Naive thymus-derived CD8-positive, alpha-beta T cell (primary cell): ENCODE data around the gene ADAMTS17. TPM values are rescaled to one million over a fixed set of nuclear protein-coding genes. Genes with fewer than 3 reads are reported as not detected.
A peak's percentile ranks its signal among the peaks of the same experiment; 100 is the strongest.

Experiments used
- ATAC-seq, 2 donors: fragments of 150-1000 bp; cut with Tn5 transposase in 1 of 2; sonication (Bioruptor Pico), chemical (Tn5 transposase) in 1 of 2; 1 replicate in 1 of 2; 2 replicates in 1 of 2; pipeline ENCODE4 v1.10.0; 2021; ENCODE audit warnings: mild to moderate bottlenecking in 2 of 2, moderate library complexity in 2 of 2
- POLR2A ChIA-PET: fragments of 350-600 bp; sonication (Branson Sonifier 250); formaldehyde crosslinking; loops from one replicate; lab custom pipeline; 2021; ENCODE audit warnings: antibody characterized with exemption; lab: Charles Lee
- DNase-seq, 10 donors: peaks; one replicate each; pipeline versions ENCODE4 v3.0.0 to v3.0.0-alpha.2; 2020 to 2022
- H3K27ac Mint-ChIP-seq, 10 donors: one replicate each; pipeline ENCODE4 v1.8.0; 2020 to 2022; ENCODE audit warnings: mild to moderate bottlenecking in 10 of 10, mixed read lengths in 10 of 10, moderate library complexity in 4 of 10, inconsistent platforms in 1 of 10
- H3K27me3 Mint-ChIP-seq, 5 donors: one replicate each; pipeline ENCODE4 v1.8.0; 2021 to 2022; ENCODE audit warnings: mixed read lengths in 5 of 5
- H3K36me3 Mint-ChIP-seq, 3 donors: one replicate each; pipeline ENCODE4 v1.8.0; 2020 to 2022; ENCODE audit warnings: mixed read lengths in 3 of 3, mild to moderate bottlenecking in 2 of 3, inconsistent platforms in 1 of 3
- H3K4me1 Mint-ChIP-seq, 4 donors: one replicate each; pipeline ENCODE4 v1.8.0; 2021 to 2022; ENCODE audit warnings: mixed read lengths in 4 of 4
- H3K4me3 Mint-ChIP-seq, 10 donors: one replicate each; pipeline ENCODE4 v1.8.0; 2020 to 2022; ENCODE audit warnings: mild to moderate bottlenecking in 10 of 10, mixed read lengths in 10 of 10, moderate library complexity in 6 of 10, inconsistent platforms in 1 of 10
- H3K9me3 Mint-ChIP-seq, 9 donors: one replicate each; pipeline ENCODE4 v1.8.0; 2020 to 2022; ENCODE audit warnings: mixed read lengths in 9 of 9, mild to moderate bottlenecking in 3 of 9, inconsistent platforms in 1 of 9, moderate library complexity in 1 of 9
- polyA plus RNA-seq, 3 donors: library from polyadenylated mRNA; unstranded; fragments of 300-500 nt; fragmentation: Illumina TruSeq; gene quantifications; one replicate each; pipeline ENCODE4 v1.2.3, GENCODE V29; 2021
- total RNA-seq, 8 experiments: library from RNA in 2 of 8; stranded (reverse) in 2 of 8; gene quantifications; one replicate each; pipeline ENCODE4 v1.2.3 and lab custom pipeline; 2021 to 2026

ADAMTS17 gene
- total and polyA plus RNA-seq, 5 experiments from 2014 or later: 0.20 to 4.6 (median 1.8) TPM

DNA sequence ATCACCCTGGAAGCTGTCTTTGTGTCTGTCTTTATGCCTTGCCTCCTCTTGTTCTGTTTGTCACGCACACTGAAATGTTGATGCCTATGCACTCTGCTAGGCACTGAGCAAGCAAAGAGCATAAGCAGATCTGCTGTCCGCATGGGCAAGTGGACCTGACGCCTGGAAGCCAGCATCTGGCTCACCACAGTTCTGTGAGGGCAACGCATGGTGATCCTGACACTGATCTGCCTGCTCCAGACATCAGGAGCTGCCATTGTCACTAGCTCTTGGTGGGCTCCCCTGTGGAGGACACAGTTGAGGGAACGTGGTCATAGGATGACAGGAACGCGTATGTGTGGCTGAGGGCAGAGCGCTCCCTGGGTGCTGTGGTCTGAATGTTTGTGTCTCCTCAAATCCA, 234.6 kb downstream of the ADAMTS17 start:
- POLR2A ChIA-PET: no interaction called here
- H3K4me3 Mint-ChIP-seq: no peak overlapping the region
- peak overlapping the region in 1 of 10 donors; percentile 1 for H3K27ac Mint-ChIP-seq
- H3K36me3 Mint-ChIP-seq: no peaks in the 10 kb centered on the region
- no peak for DNase-seq
- no peak for ATAC-seq
- peaks cover 11 to 32% (median 22%) of the 10 kb centered on the region in 4 donors for H3K4me1 Mint-ChIP-seq
- H3K27me3 Mint-ChIP-seq: no peaks in the 10 kb centered on the region
- H3K9me3 Mint-ChIP-seq: no peaks in the 10 kb centered on the region

DNA sequence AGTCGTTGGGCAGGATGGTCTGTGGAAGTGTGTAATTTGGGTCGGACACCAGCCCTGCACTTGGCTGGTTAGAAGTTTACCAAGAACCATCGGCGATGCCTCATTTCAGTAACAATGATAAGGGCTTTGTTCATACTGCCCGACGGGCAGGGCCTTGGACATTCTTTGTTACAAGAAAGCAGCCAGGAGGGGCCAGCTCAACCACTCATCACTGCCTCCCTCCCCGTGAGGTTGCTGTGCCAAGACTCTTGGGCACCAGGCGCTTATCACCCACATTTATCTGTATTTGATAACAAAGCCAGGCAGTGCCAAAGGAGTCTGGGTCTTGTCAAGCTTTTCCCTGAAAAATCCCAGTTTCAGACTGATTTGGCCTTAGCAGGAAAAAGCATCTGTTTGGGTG, 235.0 kb downstream of the ADAMTS17 start:
- no peak for DNase-seq
- H3K4me1 Mint-ChIP-seq: peaks cover 9 to 29% (median 18%) of the 10 kb centered on the region in 4 donors
- POLR2A ChIA-PET: no interaction called here
- no peak overlapping the region for H3K4me3 Mint-ChIP-seq
- no peak for ATAC-seq
- H3K36me3 Mint-ChIP-seq: no peaks in the 10 kb centered on the region
- H3K27me3 Mint-ChIP-seq: no peaks in the 10 kb centered on the region
- no peak overlapping the region for H3K27ac Mint-ChIP-seq
- H3K9me3 Mint-ChIP-seq: no peaks in the 10 kb centered on the region

DNA sequence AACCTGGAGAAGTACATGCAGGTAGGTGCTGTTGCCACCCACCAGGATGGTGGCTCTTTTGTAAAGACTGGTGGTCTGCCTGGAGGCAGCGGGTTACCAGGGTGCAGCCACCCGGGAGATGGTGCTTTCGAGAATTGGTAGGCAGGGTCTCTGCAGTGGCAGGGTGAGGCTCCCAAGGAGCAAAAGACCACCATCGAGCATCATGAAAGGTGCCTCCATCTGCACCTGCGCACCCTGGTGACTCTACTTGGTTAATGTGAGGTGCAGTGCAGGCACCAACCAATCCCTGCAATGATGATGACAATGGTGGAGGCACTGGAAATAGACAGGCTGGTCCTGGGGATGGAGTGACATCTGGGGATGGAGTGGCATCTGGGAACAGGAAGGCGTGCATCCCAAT, 236.7 kb downstream of the ADAMTS17 start:
- Mint-ChIP-seq H3K27me3 (no peaks in the 10 kb centered on the region), H3K9me3 (no peaks in the 10 kb centered on the region), H3K27ac (no peak overlapping the region), H3K4me3 (no peak overlapping the region), H3K36me3 (no peaks in the 10 kb centered on the region), H3K4me1 (peaks cover 0 to 14% (median 8%) of the 10 kb centered on the region in 4 donors)
- POLR2A ChIA-PET: no interaction called here
- no peak for DNase-seq
- ATAC-seq: no peak

DNA sequence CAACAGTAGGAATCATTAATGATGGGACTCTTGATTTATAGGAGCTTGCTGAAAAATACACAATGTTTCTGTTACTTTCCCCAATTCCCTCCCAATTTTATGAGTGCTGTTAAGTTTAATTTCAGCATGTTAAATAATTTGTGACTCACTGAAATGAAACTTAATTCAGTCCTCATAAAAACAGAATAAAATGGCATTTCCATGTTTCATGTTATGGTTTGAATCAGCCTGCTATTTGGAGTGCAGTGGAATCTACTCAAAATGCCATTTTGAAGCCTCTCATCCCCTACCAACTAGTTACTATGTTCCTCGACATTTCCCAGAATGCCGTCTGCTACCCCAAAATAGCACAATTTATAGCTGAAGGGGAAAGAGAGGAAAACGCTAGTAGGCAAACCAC, 237.5 kb downstream of the ADAMTS17 start:
- Mint-ChIP-seq H3K27ac (no peak overlapping the region), H3K27me3 (no peaks in the 10 kb centered on the region), H3K9me3 (no peaks in the 10 kb centered on the region), H3K4me1 (peaks cover 0 to 7% (median 5%) of the 10 kb centered on the region in 4 donors), H3K36me3 (no peaks in the 10 kb centered on the region), H3K4me3 (no peak overlapping the region)
- DNase-seq (no peak), ATAC-seq (no peak)
- POLR2A ChIA-PET: interaction anchor here (0.6 kb wide), 1 partner anchor 22 kb away, joined by 3 read pairs; no protein-coding TSS in a partner anchor

DNA sequence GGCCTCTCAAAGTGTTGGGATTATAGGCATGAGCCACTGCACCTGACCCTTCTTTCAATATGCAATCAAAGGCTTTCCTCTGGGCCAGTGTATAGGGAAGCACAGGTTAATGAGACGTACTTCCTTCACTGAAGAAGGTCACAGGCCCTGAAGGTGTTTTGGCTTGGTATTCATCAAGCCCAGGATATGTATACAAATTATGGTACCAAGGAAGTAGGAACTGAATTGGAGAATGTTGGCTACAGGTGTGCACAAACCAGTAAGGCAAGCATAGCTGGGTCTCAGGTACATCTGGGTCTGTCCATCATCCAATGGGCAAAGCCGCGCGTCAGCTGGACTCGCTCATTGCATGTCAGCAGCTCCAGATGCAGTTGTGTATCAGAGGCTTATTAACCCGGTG, 237.9 kb downstream of the ADAMTS17 start:
- H3K4me1 Mint-ChIP-seq: peaks cover 0 to 3% (median under 1%) of the 10 kb centered on the region in 4 donors
- no peaks in the 10 kb centered on the region for H3K36me3 Mint-ChIP-seq
- H3K4me3 Mint-ChIP-seq: no peak overlapping the region
- no peak for ATAC-seq
- no peak overlapping the region for H3K27ac Mint-ChIP-seq
- POLR2A ChIA-PET: interaction anchor here (0.6 kb wide), 1 partner anchor 22 kb away, joined by 3 read pairs; no protein-coding TSS in a partner anchor
- no peak for DNase-seq
- H3K9me3 Mint-ChIP-seq: no peaks in the 10 kb centered on the region
- H3K27me3 Mint-ChIP-seq: no peaks in the 10 kb centered on the region

DNA sequence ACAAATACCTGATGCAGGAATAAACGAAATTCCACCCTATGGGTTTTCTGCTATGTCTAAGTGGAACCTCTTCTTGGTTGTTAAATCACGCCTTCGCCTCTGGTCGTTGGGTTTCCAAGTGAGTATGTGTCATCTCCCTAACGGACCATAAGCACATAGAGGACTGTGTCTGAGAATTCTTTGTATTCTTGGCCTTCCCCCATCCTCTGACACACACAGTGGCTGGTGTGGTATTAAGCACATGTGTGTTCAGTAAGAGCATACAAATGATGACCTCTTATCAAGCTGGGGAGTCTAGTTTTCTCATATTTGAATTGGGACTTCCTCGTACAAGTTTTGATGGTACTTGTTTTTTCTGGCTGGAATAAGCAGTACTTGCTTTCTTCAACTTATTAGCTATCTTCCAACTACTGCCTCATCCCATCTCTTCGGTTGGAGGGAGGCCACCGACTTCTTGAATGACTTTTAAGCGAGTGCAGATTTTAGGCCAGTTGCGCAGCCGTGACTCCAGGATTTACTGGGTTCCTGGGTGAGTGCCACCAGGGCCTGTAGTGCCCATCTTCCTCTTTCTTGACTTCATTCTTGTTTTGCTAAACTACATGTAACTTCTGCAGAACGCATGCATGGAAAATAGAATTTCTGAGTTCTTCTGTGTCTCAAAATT, 240.2 kb downstream of the ADAMTS17 start:
- H3K4me3 Mint-ChIP-seq: no peak overlapping the region
- H3K36me3 Mint-ChIP-seq: no peaks in the 10 kb centered on the region
- no peak overlapping the region for H3K27ac Mint-ChIP-seq
- no peaks in the 10 kb centered on the region for H3K27me3 Mint-ChIP-seq
- ATAC-seq (no peak), DNase-seq (no peak)
- H3K4me1 Mint-ChIP-seq: no peaks in the 10 kb centered on the region
- POLR2A ChIA-PET: no interaction called here
- H3K9me3 Mint-ChIP-seq: no peaks in the 10 kb centered on the region

DNA sequence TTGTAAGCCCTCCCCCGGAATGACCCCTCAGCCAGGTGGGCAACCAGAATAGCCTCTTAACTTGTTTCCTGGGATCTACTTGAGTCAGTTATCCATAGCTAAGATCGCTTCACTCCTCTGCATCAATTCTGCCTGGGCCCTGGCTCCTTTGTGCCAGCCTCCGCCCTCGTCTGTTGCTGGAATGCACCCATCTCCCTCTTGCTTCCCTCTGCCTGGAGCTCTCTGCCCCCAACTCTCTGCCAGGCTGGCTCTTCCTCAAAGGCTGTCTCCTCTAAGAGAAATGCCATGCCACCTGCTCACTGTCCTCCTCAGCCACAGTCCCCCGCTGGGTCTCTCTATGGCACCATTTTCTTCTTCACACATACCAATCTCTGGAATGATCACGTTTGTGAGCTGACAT, 240.8 kb downstream of the ADAMTS17 start:
- POLR2A ChIA-PET: no interaction called here
- Mint-ChIP-seq H3K27me3 (no peaks in the 10 kb centered on the region), H3K4me1 (no peaks in the 10 kb centered on the region), H3K9me3 (no peaks in the 10 kb centered on the region), H3K4me3 (no peak overlapping the region), H3K27ac (peak overlapping the region in 1 of 10 donors; percentile 48), H3K36me3 (no peaks in the 10 kb centered on the region)
- DNase-seq: no peak
- no peak for ATAC-seq

DNA sequence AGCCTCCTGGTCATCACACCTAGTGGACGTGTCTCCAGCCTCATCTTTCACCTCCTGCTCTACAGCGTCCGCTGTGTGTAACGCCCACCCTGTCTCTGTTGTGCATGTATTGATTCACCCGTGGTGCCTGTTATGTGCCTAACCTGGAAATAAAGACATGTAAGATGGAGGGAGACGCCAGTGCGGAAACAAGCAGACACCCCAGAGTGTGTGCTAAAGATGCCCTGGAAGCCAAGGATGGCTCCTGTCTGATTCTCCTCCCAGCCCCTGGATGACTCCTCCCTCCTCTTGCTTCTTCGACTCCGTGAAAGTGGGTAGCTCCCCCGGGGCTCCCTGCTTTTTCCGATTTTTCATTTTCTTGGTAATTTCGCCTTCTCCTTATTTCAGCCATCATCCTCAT, 241.8 kb downstream of the ADAMTS17 start:
- no peaks in the 10 kb centered on the region for H3K36me3 Mint-ChIP-seq
- no peak for DNase-seq
- POLR2A ChIA-PET: no interaction called here
- no peaks in the 10 kb centered on the region for H3K4me1 Mint-ChIP-seq
- no peaks in the 10 kb centered on the region for H3K9me3 Mint-ChIP-seq
- H3K4me3 Mint-ChIP-seq: no peak overlapping the region
- no peak for ATAC-seq
- H3K27me3 Mint-ChIP-seq: no peaks in the 10 kb centered on the region
- H3K27ac Mint-ChIP-seq: peak overlapping the region in 1 of 10 donors; percentile 40

DNA sequence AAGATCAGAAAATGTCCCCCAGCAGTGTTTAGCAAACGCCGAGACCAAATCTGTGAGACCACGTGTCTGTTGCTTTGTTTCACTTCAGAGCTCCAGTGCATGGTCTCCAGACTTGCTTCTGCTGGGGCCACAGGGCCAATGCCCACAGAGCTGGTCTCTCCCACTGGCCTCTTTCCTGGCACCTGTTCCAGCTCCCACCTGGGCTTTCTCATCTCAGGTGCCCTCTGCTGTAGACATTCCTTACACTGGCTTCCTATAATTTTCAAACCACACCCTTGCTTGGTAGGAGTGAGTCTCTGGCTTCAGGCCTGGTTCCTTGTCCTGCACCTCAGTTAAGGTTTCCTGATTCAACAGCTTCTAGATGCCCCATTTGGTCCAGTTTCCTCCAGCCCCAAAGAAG, 243.1 kb downstream of the ADAMTS17 start:
- Mint-ChIP-seq H3K9me3 (no peaks in the 10 kb centered on the region), H3K36me3 (no peaks in the 10 kb centered on the region), H3K27me3 (no peaks in the 10 kb centered on the region), H3K4me1 (no peaks in the 10 kb centered on the region), H3K4me3 (no peak overlapping the region), H3K27ac (peak overlapping the region in 1 of 10 donors; percentile 20)
- DNase-seq (no peak), ATAC-seq (no peak)
- POLR2A ChIA-PET: no interaction called here

DNA sequence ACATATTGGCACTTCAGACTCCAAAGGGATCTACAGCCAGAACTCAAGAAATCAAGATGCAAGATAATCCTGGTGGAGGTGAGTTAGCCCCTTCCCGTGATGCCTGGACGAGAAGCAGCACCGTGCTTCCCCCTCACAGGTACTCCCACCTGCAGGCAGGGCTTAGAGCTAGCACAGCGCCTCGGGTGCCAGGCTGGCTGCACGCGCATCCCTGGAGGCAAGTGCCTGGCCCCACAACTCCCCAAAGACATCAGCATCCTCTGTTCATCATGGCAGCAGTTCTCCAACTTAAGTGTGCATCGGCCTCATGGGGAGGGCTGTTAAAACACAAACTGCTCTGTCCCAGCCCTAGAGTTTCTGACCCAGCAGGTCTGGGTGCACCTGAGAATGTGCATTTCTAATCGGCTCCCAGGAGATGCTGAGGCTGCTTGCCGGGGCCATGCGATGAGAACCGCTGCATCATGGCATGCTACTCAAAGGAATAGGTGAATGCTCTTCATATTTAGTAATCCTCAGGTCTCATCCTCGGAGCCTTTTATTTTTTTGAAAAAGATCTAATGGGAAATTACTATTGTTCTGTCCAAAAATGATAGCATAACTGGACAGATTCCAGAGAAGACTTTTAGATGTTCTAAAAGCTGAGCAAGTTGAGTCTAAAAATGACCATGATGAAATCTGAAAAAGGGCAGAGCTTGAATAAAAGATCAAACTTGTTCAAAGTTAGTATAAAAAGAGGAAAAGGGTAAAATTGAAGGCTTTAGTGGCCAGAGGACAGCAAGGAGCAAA, 244.2 kb downstream of the ADAMTS17 start:
- H3K9me3 Mint-ChIP-seq: no peaks in the 10 kb centered on the region
- H3K36me3 Mint-ChIP-seq: no peaks in the 10 kb centered on the region
- H3K4me3 Mint-ChIP-seq: no peak overlapping the region
- no peak for ATAC-seq
- no peaks in the 10 kb centered on the region for H3K4me1 Mint-ChIP-seq
- POLR2A ChIA-PET: no interaction called here
- no peaks in the 10 kb centered on the region for H3K27me3 Mint-ChIP-seq
- no peak overlapping the region for H3K27ac Mint-ChIP-seq
- no peak for DNase-seq

DNA sequence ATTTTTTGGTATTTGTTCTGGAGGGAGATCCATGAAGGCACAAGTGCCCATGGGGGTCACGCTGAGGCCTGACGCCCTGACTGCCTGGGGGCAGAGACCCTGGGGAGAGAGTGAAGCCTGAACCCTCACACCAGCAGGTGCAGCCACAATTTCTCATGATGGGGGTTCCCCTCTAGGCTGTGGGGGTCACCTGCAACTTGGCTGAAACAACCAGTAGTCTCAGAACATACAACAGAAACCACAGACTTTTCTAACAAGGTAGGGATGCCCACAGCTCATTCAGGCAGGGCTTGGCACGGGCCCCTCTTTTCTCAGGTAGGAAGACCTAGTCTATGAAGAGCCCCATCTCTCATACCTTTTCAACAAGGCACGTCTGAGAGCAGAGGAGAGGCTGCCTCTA, 245.1 kb downstream of the ADAMTS17 start:
- DNase-seq (no peak), ATAC-seq (no peak)
- Mint-ChIP-seq H3K27me3 (no peaks in the 10 kb centered on the region), H3K9me3 (no peaks in the 10 kb centered on the region), H3K4me1 (no peaks in the 10 kb centered on the region), H3K4me3 (no peak overlapping the region), H3K36me3 (no peaks in the 10 kb centered on the region), H3K27ac (no peak overlapping the region)
- POLR2A ChIA-PET: no interaction called here

DNA sequence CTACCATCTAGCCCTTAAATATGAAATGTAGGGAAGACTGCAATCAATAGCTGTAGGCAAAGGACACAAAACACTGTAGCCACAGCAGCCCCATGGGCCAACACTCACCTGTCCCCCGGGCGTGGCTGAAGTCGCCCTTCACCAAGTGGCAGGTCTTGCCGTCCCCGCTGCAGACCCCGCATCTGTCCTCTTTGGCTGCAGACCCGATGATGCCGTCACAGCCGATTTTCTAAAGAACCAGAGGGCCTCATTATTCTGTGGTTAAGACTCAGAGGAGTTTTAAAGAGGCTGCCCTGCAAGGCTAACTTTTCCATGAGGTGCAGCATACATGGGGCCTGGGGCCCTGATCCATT, 245.6 kb downstream of the ADAMTS17 start:
- H3K27me3 Mint-ChIP-seq: no peaks in the 10 kb centered on the region
- no peak overlapping the region for H3K27ac Mint-ChIP-seq
- ATAC-seq (no peak), DNase-seq (no peak)
- POLR2A ChIA-PET: no interaction called here
- H3K36me3 Mint-ChIP-seq: no peaks in the 10 kb centered on the region
- H3K4me3 Mint-ChIP-seq: no peak overlapping the region
- H3K4me1 Mint-ChIP-seq: no peaks in the 10 kb centered on the region
- H3K9me3 Mint-ChIP-seq: no peaks in the 10 kb centered on the region

DNA sequence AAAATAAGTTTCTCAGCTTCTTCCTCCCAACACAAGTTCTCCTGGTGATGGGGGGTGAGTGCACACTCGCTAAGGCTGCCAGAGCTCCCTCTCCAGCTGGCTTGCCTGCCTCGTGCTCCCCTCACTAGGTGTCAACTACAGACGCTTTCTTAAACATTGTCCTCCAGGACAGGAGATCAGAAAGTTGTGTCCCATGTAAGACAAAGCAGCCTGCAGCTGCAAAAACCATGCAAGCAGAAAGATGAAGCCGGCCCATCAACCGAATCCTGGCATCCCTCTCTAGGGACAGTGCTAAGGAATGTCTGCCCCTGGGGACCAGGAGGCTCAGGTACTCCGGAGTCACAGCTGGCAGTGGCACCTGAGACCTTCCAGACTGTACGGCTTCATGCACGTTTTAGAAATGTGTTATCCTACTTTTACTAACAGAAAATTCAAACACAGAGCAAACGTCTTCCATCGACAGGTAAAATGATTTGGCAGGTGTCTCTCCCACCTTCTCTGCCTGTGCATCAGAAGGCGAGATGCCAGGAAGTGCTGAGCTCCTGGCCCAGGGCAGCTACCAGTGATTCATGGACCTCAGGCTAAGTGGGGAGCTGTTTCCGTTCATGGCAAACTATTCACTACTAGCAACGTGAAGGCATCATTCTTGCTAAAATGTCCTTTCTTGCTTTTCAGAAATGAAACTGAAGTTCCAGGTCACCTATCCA, 246.1 kb downstream of the ADAMTS17 start:
- ATAC-seq (no peak), DNase-seq (no peak)
- H3K27me3 Mint-ChIP-seq: no peaks in the 10 kb centered on the region
- no peaks in the 10 kb centered on the region for H3K36me3 Mint-ChIP-seq
- H3K27ac Mint-ChIP-seq: no peak overlapping the region
- H3K9me3 Mint-ChIP-seq: no peaks in the 10 kb centered on the region
- H3K4me3 Mint-ChIP-seq: no peak overlapping the region
- POLR2A ChIA-PET: no interaction called here
- no peaks in the 10 kb centered on the region for H3K4me1 Mint-ChIP-seq
